NCI-H2107 (cell line): ENCODE measurements around the gene ADCK1.
"Not testable (repeated sequence)": the region's sequence is repeated elsewhere in the genome, so short reads cannot be mapped to it uniquely, and the experiment has no call there.

ENCODE experiments used
- DNase-seq: peaks from one replicate; lab custom pipeline; 2025; lab: John Stamatoyannopoulos, UW

ADCK1 gene

GRCh38 chr14:77950371-77951063, 150.6 kb downstream of the ADCK1 start:
- DNase-seq, result no peak

GRCh38 chr14:77955816-77956484, 156.0 kb downstream of the ADCK1 start:
- no peak for DNase-seq

DNA sequence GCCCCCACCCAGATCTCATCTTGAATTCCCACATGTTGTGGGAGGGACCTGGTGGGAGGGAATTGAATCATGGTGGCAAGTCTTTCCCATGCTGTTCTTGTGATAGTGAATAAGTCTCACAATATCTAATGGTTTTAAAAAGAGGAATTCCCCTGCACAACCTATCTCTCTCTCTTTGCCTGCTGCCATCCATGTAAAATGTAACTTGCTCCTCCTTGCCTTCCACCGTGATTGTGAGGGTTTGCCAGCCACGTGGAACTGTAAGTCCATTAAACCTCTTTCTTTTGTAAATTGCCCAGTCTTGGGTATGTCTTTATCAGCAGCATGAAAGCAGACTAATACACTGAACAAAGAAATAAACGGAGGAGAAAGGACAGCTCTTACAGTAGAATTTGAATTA, 159.8 kb downstream of the ADCK1 start:
- not testable (repeated sequence) for DNase-seq

DNA sequence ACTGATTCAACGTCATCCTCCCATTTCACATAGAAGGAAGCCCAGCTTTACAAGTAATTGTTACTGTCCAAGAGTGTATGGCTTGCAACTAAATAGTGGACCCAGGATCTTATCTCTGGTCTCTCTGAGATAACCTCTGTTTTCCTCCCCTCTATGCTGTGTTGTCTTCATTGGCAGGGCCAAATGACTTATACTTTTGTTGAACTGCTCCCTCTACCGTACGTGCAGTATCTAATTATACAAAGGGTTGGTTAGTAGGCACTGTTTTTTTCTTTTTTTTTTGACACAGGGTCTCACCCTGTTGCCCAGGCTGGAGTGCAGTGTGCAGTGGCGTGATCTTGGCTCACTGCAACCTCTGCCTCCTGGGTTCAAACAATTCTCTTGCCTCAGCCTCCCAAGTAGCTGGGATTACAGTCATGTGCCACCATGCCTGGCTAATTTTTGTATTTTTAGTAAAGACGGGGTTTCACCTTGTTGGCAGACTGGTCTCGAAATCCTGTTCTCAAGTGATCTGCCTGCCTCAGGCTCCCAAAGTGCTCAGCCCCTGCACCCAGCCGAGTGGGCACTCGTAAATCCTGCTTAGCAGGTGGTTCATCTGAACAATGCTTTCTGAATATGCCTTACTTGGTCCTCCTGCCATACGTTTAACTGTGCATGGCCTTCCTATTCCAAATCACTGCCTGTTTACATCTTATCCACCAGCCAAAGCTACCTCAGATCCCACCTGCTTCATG, 162.1 kb downstream of the ADCK1 start:
- DNase-seq, result no peak

GRCh38 chr14:77962731-77963520, 163.0 kb downstream of the ADCK1 start:
- DNase-seq, result no peak

DNA sequence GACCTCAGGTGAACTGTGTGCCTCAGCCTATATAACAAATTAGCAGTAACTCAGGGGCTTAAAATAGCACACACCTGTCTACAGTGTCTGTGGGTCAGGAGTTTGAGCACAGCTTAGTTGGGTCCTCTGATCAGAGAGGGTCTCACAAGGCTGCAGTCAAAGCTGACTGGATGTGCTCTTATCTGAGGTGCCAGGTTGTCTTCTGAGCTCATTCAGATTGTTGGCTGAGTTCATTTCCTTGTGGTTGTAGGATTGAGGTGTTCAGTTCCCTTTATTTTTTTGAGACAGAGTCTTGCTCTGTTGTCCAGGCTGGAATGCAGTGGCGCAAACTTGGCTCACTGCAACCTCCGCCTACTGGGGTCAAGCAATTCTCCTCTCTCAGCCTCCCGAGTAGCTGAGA, 164.7 kb downstream of the ADCK1 start:
- no peak for DNase-seq

DNA sequence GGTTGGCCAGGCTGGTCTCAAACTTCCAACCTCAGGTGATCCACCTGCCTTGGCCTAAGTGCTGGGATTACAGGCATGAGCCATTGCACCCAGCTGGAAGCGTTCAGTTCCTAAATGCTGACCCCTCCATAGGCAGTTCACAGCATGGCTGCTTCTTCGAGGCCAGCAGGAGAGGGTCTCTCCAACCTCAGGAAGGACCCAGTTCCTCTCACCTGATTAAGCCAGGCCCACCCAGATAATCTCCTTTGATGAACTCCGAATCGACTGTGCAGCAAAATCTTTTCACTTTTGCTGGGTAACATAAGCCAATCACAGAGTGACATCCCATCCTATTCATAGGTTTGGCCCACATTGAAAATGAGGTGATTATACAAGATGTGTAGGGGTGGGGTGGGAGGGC, 165.1 kb downstream of the ADCK1 start:
- DNase-seq, result no peak

DNA sequence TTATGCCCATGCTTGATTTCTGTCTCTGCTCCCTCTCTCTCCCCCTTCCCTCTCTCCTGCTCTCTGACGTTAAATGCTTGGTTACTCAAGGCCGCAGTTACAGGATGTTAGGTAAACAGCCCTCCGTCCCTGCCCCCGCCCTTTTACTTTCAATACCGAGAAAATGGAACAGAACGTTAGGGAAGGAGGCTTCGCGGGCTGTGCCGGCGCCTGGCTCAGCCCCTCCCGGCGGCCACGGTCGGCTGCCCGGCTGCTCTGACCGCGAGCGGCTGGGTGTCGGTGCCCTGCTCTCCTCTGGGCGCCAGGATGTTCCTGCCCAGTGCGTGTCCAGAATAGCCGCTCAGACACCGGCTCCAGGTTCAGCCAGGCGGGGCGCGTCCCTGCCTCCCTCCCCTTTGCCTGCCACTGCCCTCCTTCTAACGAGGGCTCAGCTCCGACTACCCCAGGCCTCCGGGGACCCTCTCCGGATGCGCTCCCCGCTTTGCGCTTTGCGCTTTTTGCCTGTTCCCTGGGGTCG, 166.1 kb downstream of the ADCK1 start:
- peak; percentile 23 for DNase-seq

DNA sequence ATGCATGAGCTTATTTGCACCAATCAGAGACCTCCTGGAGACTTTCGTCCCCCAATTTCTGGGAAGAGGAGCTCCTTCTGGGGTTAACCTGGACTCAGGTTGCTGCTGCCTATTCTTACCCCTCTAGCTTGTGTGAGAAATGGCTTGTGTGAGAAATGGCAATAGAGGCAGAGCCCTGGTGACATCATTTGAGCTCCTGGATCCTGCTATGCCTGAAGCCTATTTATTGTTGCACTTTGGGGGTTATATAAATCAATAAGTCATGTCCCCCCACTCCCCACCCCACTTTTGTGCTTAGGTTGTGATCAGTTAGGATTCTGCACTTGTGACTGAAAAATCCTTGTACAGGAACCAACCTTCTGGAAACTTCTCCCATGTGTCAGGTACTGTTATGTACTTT, 167.2 kb downstream of the ADCK1 start:
- no peak for DNase-seq

GRCh38 chr14:77970646-77971045, 170.7 kb downstream of the ADCK1 start:
- no peak for DNase-seq

GRCh38 chr14:77973246-77973645, 173.3 kb downstream of the ADCK1 start:
- DNase-seq, result no peak

GRCh38 chr14:77976591-77976990, 176.7 kb downstream of the ADCK1 start:
- DNase-seq, result no peak

DNA sequence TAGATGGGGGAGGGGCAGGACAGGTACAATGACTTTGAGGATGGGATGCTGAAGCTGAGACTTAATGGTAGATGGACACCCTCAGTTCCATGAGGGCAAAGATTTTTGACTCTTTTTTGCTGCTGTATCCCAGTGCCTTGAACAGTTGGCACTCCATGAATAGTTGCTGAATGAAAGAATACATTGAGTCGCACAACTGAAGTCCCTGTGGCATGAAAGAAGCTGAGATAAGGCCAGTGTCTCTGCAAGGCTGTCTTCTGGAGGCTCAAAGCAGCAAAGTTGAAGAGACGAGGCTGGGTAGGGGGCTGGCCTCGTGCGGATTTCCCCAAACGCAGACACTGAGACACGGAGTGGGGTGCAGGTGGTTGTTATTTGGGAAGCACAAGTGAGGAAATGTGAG, 179.3 kb downstream of the ADCK1 start:
- no peak for DNase-seq

DNA sequence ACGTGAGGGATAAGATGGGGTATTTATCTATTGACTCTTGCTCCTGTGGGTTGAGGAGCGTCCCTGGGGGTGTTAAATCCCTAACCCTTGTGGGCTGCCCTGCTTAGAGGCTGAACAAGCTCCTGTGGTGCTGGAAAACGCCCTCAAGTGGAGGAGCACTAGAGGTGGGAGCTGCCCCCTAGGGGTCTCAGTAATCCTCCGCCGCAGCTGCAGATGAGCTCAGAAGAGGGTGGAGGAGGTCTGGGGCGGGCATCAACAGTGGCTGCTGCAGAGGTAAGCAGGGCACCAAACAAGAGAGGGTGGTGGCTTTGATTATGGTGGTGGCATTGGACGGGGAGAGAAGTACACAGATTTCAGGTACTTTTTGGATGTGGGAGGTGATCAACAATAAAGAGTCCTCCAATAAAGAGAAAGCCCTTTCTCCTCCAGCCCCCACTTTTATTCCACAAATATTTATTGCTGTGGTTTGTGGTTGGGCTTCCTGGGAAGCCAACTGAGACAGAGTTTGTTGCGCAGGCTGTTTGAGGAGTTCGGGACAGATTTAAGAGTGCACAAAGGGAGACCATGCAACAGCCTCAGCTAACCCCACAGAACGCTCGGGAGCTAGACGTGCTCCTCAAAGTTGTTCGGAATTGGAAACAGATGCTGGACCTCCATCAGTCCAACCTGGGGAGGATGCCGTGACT, 179.9 kb downstream of the ADCK1 start:
- DNase-seq, result no peak

DNA sequence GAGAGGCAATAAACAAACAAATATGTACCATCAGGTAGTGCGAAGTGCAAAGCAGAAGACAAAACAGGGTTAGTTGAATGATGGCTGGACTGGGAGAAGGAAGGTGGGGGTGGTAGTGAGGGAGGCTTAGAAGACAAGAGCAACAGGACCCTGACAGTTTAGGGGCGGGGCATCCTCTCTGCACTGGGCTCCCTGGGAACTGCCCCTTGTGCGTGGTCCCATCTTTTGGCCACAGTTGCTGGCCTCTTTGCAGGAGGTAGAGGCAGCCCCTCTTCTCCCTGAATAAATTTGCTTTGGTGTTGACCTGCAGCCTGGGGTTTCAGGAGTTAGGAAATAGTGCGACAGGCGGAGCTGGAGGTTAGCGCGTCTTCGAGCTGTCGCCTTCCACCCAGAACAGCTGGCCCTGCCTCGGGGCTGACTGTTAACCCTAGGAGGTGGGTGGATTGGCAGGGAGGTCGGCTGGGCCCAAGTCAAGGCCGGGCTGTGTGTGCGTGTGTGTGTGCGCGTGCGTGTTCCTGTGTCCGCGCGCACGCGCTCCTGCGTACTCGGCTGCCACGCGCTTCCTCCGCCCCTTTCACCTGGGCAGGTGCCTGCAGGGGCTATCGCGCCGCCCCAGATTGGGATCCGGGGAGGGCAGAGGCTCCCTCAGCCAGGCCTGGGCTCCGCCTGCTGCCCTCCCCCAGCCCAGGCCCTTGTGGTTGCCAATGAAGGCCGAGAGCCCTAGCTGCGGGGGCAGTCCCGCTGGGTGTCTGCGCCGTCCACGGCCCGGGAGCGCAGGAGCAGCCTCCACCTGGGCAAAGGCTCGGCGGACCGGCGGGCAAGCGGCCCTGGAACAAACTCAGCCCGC, 180.8 kb downstream of the ADCK1 start:
- peak; percentile 50 for DNase-seq
